Activated CD4-positive, alpha-beta T cell treated with anti-CD3 and anti-CD28 coated beads, Interleukin-10, Interleukin-2, amounts not matched to agents 100 ng/mL and 50 ng/mL, durations not matched to agents 16 hours and 8 hours (primary cell): ENCODE results near the gene DKKL1.
"Not testable (repeated sequence)": the region's sequence is repeated elsewhere in the genome, so short reads cannot be mapped to it uniquely, and the experiment has no call there.

Experiments
- DNase-seq: peaks from one replicate; pipeline ENCODE4 v3.0.0-alpha.2; 2020

Gene DKKL1

DNA sequence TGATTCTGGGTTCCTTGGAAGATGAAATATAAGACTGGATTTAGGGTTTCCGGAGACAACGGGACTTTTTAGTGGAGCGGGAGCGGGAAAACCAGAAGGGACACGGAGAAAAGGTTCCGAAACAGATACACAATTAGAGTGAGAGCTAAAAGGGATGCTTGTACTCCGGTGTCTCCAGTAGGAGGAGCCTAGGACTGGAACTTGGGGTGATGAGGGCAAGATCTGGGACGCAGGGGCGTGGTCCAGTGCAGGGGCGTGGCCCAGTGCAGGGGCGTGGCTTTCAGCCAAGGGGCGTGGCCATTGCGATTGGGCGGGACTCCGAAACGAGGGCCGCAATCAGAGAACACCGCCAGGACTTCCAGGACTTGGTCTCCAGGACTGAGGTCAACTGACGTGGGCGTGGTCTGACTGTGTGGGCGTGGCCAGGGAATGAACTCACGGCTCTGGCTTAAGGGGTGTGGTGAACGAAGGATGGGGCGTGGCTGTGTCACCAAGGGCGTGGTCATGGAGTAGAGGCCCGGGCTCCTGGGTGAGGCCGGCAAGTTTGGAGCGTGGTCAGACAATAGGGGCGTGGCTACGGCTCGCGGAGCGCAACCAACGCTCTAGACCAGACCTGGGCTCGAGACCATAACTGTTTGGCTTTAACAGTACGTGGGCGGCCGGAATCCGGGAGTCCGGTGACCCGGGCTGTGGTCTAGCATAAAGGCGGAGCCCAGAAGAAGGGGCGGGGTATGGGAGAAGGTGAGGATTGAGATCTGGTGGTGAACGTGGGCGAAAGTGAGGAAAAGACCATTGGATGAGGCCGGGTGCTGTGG, at the start of gene DKKL1:
Gene DKKL1, plus strand, starts transcription at position 610 of the 815 bp plus-strand sequence. Its CDS starts 122 bp downstream, at position 732.
- DNase-seq: peak; percentile 83

DNA sequence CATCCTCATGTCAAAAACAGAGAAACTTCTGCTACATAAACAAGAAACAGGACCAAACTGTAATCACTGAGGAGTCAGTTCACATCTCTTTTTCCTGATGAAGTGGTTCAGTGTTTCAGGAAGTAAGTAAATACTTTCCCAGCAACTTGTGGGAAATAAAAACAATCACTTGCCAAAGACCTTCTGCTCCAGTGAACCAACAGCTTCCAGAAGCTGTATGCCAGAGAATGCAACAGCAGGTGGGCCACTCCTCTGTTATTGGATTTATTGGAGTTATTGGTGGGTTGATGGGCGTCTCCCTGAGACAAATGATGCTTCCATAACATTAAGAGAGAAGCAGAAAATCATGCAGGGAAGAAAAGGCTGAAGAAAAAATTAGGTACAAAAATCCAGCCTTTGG, 48.6 kb upstream of the DKKL1 start:
- DNase-seq: no peak

DNA sequence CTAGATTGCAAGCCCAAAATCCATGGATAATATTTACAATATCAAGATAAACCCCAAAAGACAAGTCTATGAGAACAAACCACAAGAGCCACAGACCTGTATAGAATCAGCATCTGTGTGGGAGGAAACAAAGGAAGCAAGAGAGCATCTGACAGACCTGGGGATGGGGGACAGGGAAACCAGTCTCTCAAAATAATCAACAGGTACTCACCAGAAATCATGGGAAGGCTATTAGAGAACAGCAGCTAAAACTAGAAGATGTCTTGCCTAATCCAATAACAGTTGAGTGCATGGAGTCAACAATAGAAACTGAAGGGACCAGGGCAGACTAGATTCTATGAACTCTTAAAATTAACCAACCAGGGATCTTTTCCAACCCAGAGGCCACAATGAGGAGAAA, 47.4 kb upstream of the DKKL1 start:
- no peak for DNase-seq

DNA sequence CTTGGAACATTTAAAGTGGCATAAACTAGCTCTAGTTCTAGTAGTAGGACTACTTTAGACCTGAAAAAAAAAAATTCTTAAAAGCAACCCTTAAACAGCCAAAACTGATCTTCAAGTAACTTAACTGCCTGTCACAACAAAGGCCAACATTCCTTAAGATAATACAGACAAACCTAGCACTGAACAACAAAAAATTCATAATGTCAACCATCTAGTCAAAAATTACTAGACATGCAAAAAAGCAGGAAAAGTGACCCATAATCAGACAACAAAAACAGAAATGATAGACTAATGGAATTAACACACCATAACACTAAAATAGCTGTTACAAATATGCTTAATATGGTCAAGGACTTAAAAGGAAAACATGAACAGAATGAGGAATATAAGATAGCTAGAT, 45.4 kb upstream of the DKKL1 start:
- DNase-seq: no peak

DNA sequence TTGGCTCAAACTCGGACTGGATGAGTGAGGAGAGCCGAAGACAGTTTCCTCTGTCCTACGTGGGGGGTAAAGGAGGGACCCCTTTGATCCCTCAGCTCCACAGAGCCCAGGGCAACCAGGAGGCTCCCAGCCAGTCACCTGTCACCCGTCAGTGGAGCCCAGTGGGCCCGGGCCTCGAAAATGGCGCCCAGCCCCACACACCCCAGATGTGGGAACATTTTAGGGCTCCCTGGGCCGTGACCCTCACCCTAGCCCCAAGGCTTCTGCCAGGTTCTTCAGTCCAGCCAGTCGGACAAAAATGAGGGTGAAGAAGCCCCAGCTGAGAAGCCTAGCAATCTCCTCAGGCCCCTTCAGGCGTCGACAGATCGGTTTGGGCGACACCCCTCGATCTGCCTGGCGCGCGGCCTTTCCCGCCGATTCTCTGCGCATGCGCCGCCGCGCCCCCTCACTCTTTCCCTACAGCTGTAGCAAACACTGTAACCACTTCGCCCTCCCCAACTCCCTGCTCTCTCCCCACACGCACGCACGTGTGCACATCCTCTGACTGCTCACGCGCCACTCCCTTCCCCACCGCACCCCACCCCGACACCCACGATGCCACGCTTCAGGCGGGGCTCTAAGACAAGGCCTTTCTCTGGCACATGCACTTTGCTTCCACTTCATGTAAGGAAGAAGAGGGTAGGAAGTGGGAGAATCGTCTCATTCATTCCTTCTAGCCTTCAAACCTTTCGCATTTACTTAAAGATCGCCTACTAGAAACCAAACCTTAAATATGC, 38.7 kb upstream of the DKKL1 start, which contains the start of gene SLC6A16:
Gene SLC6A16, minus strand, starts transcription at position 391 of the 776 bp plus-strand sequence. CDS start 13,844 bp downstream, outside the sequence.
- DNase-seq: no peak

DNA sequence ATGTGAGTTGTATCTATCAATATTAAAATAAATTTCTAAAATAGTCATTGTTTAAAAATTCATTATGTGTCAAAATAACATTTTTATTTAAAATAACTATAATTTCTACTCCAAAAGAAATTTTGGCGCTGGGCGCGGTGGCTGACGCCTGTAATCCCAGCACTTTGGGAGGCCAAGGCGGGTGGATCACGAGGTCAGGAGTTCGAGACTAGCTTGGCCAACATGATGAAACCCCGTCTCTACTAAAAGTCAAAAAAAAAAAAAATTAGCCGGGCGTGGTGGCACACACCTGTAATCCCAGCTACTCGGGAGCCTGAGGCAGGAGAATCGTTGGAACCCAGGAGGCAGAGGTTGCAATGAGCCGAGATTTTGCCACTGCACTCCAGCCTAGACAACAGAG, 37.9 kb upstream of the DKKL1 start:
- not testable (repeated sequence) for DNase-seq

DNA sequence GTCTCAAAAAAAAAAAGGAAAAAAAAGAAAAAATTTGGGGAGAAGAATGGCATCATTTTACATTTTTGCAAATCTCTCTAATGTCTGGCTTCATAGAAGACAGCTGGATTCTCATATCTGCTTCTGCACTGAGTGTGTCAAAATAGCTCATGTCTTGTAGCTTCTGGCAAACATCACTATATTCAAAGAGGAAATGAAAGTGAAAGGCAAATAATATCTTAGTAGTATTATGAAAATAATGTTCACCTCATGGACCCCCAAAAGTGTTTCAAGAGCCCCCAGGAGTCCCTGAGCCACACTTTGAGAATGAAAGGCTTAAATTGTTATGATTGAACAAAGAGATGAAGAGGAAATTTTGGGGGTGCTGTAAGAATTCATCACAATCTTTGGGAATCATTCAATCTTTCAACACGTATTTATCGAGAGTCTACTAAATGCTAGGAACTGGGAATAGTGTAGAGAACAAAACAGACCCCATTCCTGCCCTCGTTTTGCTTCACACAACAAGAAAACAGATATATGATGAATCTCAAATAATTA, 37.4 kb upstream of the DKKL1 start:
- no peak for DNase-seq

DNA sequence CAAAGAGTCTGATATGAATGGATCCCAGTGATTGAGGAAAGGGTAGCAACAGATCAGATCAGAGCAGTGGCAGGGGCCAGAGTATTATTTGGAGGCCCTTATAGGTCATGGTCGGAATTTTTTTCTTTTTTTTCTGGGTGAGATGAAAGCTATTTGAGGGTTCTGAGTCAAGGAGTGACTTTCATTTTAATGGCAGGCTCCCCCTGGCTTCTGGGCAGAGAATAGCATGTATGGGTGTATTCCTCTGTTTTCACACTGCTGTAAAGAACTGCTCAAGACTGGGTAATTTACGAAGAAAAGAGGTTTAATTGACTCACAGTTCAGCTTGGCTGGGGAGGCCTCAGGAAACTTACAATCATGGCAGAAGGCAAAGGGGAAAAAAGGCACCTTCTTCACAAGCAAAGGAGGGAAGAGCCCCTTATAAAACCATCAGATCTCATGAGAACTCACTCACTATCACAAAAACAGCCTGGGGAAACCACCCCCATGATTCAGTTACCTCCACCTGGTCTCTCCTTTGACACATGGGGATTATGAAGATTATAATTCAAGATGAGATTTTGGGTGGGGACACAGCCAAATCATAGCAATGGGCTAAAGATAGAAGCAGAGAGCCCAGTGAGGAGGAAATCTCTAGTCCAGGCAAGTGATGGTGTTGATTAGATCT, 35.7 kb upstream of the DKKL1 start:
- DNase-seq: peak; percentile 63

DNA sequence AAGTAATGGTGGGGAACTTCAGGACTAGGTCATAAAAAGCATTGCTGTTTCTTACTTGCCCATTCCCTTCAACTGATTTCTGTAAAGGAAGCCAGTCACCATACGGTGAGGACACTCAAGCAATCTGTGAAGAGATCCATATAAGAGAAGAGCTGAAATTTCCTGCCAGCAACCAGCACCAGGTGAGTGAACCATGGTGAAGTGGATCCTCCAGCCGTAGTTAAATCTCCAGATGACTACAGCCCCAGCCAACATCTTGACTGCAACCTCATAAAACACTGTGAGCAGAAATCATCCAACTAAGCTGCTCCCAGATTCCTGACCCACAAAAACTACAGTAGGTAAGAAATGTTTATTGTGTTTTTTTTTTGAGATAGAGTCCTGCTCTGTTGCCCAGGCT, 34.9 kb upstream of the DKKL1 start:
- no peak for DNase-seq

DNA sequence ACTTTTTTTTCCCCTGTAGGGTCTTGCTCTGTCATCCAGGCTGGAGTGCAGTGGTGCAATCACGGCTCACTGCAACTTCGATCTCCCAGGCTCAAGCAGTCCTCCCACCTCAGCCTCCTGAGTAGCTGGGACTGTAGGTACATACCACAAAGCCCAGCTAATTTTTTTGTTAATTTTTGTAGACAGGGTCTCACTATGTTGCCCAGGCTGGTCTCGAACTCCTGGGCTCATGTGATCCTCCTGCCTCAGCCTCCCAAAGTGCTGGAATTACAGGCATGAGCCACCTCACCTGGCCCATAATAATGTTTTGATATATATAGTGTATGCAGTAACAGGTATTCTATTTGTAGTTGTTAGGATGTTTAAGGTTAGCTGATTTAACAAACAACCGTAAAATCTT, 32.5 kb upstream of the DKKL1 start:
- DNase-seq: not testable (repeated sequence)

DNA sequence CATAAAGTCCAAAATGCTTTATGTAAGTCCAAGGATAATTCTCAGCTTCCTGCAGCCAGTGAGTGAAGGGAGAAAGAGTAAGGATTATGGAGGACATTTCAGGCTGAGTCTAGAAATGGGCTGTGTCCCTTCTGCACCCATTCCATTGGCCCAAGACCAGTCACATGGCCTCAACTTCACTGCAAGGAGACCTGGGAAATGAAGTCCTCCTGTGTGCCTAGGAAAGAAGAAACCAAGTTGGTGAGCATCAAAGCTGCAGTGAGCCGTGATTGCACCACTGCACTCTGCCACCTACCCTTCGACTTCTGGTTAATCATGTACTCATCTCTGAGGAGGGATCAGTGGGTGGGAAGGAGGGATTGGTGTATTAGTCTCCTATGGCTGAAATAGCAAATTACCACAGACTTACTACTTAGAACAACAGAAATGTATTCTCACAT, 32.0 kb upstream of the DKKL1 start:
- DNase-seq: peak; percentile 82

DNA sequence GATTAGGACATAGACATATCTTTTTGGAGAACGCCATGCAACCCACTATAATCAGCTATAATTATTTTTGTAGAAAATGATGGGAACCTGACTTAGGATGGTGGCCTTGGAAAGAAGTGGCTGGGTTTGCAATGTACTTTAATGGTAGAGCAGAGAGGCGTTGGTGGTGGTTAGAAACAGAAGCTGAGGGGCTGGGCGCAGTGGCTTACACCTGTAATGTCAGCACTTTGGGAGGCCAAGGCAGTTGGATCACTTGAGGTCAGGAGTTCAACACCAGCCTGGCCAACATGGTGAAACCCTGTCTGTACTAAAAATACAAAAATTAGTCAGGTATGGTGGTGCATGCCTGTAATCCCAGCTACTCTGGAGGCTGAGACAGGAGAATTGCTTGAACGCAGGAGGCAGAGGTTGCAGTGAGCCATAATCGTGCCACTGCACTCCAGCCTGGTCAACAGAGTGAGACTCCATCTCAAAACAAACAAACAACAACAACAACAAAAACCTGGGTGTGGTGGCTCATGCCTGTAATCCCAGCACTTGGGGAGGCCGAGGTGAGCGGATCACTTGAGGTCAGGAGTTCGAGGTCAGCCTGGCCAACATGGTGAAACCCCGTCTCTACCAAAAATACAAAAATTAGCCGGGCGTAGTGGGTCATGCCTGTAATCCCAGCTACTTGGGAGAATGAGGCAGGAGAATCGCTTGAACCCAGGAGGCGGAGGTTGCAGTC, 30.8 kb upstream of the DKKL1 start:
- not testable (repeated sequence) for DNase-seq

DNA sequence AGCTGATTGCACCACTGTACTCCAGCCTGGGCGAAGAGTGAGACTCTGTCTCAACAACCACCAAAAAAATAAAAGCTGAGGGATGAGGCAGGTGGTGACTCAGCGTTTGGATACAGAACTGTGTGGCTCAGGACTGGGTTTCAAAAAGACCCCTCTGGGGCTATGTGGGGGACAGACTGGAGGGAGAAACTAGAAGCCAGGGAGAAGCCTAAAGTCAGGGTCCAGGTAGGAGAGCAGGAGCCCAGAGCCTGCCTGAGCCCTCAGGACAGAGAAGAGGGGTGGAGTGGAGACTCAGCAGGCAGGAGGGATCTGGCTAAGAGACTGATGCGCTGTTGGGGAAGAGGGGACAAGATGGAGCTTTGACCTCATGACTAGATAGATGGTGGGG, 30.3 kb upstream of the DKKL1 start:
- DNase-seq: no peak

DNA sequence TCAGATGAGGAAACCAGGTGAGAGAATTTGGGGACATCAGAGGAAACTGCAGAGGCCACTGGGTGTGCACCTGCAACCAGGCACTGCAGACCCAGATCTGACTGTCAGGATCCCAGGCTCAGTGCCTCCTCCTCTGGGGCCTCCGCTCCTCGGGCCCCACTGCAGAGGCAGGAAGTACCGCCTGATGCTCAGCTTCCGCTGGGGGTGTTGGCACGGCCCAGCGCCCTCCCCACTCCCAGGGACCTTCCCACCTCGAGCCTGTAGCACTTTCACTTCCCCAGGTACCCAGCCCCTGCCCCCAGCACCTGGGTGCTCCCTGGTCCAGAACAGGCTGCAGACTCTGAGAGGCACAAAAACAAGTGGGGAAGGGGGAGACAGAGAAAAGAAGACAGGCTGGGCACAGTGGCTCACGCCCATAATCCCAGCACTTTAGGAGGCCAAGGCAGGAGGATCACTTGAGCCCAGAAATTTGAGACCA, 29.8 kb upstream of the DKKL1 start:
- DNase-seq: peak; percentile 82

DNA sequence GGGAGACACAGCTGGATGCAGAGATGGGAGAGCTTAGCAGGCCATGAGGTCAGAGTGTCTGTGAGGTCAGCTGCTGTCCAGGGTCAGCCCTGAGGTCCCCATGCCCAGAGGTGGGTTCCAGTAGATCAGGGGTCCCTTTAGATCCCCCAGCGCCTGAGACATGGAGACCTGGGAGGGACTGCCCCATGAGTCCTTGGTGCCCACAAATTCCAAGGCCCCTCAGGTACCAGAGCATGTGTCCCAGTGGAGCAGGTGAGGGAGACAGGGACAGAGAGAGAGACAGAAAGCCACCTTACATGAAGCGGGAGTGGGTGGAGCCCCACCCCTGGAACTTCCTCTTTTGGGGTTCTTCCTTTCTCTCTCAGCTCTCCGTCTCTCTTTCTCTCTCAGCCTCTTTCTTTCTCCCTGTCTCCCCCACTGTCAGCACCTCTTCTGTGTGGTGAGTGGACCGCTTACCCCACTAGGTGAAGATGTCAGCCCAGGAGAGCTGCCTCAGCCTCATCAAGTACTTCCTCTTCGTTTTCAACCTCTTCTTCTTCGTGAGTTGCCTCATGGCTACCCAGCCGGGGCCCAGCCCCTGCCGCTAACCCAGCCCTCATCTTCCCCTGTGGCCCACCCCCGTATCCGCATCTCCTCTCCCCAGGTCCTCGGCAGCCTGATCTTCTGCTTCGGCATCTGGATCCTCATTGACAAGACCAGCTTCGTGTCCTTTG, 28.4 kb upstream of the DKKL1 start, which contains the start of gene CD37:
Gene CD37, plus strand, starts transcription at position 336 of the 713 bp plus-strand sequence. Its CDS starts 135 bp downstream, at position 471.
- peak; percentile 61 for DNase-seq

DNA sequence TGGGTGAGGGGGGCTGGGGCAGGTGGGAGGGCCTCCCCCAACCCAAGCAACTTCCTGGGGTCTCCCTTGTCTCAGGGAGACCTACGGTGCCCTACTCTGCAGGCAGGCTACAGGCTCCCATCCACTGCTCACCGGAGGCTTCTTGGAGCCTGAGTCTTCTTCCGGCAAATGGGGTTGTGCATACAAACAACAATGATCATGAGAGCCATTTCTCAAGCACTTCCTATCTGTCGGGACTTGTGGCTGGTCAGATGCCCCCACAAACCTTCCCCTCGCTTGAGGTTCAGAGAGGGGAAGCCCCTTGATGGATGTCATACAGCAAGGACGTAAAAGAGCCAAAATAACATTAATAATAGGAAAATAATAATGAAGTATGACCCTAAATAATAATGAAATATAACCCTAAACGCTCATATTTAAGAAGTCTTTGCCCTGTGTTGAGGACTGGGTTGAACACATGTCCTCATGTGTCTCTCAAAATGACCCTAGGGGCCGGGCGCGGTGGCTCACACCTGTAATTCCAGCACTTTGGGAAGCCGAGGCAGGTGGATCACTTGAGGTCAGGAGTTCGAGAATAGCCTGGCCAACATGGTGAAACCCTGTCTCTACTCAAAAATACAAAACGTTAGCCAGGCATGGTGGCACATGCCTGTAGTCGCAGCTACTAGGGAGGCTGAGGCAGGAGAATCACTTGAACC, 27.7 kb upstream of the DKKL1 start:
- peak; percentile 51 for DNase-seq

DNA sequence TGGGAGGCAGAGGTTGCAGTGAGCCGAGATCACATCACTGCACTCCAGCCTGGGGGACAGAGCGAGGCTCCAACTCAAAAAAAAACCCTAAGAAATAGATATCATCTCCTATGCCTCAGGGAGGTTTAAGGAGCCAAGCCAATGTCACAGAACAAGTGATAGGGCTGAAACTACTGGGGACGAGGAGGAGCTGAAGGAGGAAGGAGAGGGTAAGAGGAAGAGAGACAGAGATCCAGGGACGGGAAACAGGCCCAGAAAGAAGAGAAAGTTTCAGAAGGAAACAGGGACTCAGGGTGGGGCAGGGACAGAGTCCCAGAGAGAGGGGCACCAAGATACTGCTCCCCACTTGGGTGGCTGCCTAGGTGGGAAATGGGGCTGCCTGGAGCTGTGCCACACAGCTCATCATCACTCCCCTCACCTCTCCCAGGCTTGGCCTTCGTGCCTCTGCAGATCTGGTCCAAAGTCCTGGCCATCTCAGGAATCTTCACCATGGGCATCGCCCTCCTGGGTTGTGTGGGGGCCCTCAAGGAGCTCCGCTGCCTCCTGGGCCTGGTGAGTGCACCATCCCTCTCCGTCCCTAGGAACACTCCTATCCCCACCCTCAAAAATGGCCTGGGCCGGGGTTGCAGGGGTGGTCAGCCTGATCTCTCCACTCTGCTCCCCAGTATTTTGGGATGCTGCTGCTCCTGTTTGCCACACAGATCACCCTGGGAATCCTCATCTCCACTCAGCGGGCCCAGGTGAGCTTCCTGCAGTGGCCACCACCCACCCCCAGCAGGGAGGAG, 27.0 kb upstream of the DKKL1 start:
- no peak for DNase-seq

DNA sequence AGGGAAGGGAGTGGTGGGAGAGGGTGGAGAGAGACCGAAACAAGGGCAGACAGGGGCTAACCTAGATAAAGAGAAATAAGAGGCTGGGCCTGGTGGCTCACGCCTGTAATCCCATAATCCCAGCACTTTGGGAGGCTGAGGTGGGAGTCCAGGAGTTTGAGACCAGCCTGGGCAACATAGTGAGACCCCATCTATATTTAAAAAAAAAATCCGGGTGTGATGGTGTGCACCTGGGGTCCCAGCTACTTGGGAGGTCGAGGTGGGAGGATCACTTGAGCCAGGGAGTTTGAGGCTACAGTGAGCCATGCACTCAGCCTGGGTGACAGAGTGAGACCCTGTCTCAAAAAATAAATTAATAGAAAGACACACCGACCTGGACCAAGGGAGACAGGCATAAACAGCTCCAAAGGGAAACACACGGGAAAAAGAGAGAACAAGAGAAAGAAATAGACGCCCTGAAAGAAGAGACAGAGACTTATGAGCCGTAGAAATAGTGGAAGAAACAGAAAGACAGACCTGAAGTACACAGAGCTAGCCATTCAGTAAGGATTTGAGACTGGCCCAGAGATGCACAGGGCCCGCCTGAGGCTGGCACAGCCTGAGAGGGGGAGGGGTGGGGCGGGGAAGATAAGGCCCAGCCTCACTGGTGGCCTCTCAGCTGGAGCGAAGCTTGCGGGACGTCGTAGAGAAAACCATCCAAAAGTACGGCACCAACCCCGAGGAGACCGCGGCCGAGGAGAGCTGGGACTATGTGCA, 26.2 kb upstream of the DKKL1 start:
- no peak for DNase-seq

DNA sequence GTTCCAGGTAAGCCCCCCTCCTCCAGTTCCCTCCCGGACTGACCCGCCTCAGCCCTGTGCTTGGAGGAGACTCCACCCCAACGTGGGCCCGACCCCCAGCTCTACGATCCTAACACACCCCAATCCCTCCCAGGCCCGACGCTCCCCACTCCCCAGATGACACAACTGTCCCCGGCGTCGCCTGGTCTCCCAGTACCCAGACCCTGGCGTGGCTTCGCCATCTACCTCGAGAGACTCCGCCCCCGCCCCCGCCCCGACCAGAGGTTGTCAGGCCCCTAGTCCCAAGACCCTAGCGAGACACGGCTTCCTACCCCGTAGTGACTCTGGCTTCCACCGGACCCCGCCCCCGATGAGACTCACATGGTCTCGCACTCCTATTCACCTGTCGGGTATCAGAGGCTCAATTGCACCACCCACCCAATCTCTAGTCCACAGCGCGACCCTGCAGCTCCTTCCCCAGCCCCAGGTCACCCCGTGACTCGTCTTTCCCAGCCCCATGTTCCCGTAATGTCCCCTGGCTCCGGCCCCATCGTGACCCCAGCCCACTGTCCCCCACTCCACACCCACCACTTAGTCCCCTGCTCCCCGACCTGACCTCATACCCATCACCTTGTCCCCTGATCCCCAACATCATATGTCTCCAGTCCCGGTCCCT, 25.5 kb upstream of the DKKL1 start:
- DNase-seq: no peak
